HEK293T (cell line): ENCODE data around the gene STIM1.

Source experiments
- HDGF ChIP-seq: fragments of 450-650 bp; IDR thresholded peaks from 2 replicates; pipeline ENCODE4 v1.6.1; 2017; ENCODE audit warnings: antibody characterized with exemption, borderline replicate concordance
- PKNOX1 ChIP-seq: fragments of 450-650 bp; IDR thresholded peaks from 2 replicates; pipeline ENCODE4 v1.6.1; 2016

GRCh38 chr11:4095509-4096230 lies 240.2 kb downstream of the STIM1 start:
- TF ChIP-seq PKNOX1 (no peak), HDGF (no peak)
